Astrocyte (in vitro differentiated cells and primary cell): ENCODE measurements around the gene RGR.

Experiments used
- EZH2 ChIP-seq: IDR thresholded peaks from 2 replicates; pipeline ENCODE4 v1.6.1; 2012; ENCODE audit warnings: mild to moderate bottlenecking, low read length, inconsistent platforms; ENCODE audit not compliant: insufficient read depth
- TF ChIP-seq, protein P1 (sequence below): IDR thresholded peaks from 2 replicates; pipeline ENCODE4 v1.5.1; 2011; ENCODE audit warnings: low read depth, mild to moderate bottlenecking, inconsistent platforms, low read length, moderate library complexity; ENCODE audit not compliant: insufficient read depth

DNA sequence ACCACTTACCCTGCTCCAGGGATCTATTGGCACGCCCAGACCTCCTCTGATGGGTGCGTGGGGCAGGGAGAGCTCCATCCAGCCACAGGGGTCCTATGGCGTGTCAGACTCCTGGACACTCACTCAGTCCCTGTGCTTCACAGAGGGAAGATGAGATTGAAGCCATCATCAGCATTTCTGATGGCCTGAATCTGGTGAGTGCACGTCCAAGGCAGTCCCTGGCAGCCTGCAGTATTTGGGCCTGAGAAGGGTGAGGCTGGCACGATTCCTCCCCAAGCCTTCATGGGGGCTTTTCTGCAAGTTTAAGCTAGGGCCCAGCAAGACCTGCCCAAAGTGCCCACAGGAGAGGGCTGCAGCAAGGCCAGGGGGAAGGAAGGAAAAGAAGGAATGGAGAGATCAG, 47.2 kb upstream of the RGR start:
- TF ChIP-seq, protein P1, sequence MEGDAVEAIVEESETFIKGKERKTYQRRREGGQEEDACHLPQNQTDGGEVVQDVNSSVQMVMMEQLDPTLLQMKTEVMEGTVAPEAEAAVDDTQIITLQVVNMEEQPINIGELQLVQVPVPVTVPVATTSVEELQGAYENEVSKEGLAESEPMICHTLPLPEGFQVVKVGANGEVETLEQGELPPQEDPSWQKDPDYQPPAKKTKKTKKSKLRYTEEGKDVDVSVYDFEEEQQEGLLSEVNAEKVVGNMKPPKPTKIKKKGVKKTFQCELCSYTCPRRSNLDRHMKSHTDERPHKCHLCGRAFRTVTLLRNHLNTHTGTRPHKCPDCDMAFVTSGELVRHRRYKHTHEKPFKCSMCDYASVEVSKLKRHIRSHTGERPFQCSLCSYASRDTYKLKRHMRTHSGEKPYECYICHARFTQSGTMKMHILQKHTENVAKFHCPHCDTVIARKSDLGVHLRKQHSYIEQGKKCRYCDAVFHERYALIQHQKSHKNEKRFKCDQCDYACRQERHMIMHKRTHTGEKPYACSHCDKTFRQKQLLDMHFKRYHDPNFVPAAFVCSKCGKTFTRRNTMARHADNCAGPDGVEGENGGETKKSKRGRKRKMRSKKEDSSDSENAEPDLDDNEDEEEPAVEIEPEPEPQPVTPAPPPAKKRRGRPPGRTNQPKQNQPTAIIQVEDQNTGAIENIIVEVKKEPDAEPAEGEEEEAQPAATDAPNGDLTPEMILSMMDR: no peak
- no peak for TF ChIP-seq EZH2
